Ectodermal cell (in vitro differentiated cells): ENCODE data around the gene AGMO.

Experiments
- H3K27ac ChIP-seq: 2 replicates; pipeline ENCODE4 v1.7.0; 2013; ENCODE audit warnings: mild to moderate bottlenecking, low read depth, low read length; ENCODE audit not compliant: insufficient read depth, poor library complexity, severe bottlenecking
- H3K27me3 ChIP-seq: 2 replicates; pipeline ENCODE4 v1.7.0; 2013; ENCODE audit warnings: mild to moderate bottlenecking, low read length; ENCODE audit not compliant: insufficient read depth, control insufficient read depth, poor library complexity, severe bottlenecking
- H3K36me3 ChIP-seq: one replicate; pipeline ENCODE4 v1.7.0; 2013; ENCODE audit warnings: low read length; ENCODE audit not compliant: control insufficient read depth, insufficient read depth
- H3K4me1 ChIP-seq: one replicate; pipeline ENCODE4 v1.7.0; 2013; ENCODE audit warnings: low read length; ENCODE audit not compliant: control insufficient read depth, insufficient read depth
- H3K4me3 ChIP-seq: 2 replicates; pipeline ENCODE4 v1.7.0; 2013; ENCODE audit warnings: low read depth, low read length, control low read depth; ENCODE audit not compliant: insufficient read depth
- H3K9me3 ChIP-seq: 2 replicates; pipeline ENCODE4 v1.7.0; 2013; ENCODE audit warnings: mild to moderate bottlenecking, low read length, moderate library complexity; ENCODE audit not compliant: control insufficient read depth
- WGBS, 2 experiments: methylation state at CpG; one replicate each; pipeline ENCODE4 v1.1.7; 2013; ENCODE audit warnings: missing lambda C conversion rate in 2 of 2; 5-methylcytosine and 5-hydroxymethylcytosine counted together

AGMO gene

GRCh38 chr7:15228831-15229230 lies 333.0 kb downstream of the AGMO start:
- Histone ChIP-seq H3K27me3 (no peaks in the 10 kb centered on the region), H3K9me3 (peaks cover 3% of the 10 kb centered on the region), H3K27ac (no peak overlapping the region), H3K4me3 (no peak overlapping the region), H3K4me1 (no peaks in the 10 kb centered on the region), H3K36me3 (no peaks in the 10 kb centered on the region)
- 95% methylated on average over 3 of the region's 3 CpGs for WGBS, 2 experiments

- Histone ChIP-seq H3K36me3 (no peaks in the 10 kb centered on the region), H3K4me3 (no peak overlapping the region), H3K27ac (no peak overlapping the region), H3K27me3 (no peaks in the 10 kb centered on the region), H3K9me3 (peaks cover 3% of the 10 kb centered on the region), H3K4me1 (no peaks in the 10 kb centered on the region)
- WGBS, 2 experiments, result 77 to 96% methylated on average over 1 of the region's 1 CpG
These were observed 335.8 kb downstream of the AGMO start for GRCh38 chr7:15225981-15226380.

GRCh38 chr7:15219758-15220157 lies 342.1 kb downstream of the AGMO start:
- Histone ChIP-seq H3K27me3 (no peaks in the 10 kb centered on the region), H3K4me1 (no peaks in the 10 kb centered on the region), H3K36me3 (no peaks in the 10 kb centered on the region), H3K27ac (no peak overlapping the region), H3K4me3 (no peak overlapping the region), H3K9me3 (no peaks in the 10 kb centered on the region)
- WGBS, 2 experiments, result 70 to 82% methylated on average over 1 of the region's 1 CpG

- WGBS, 2 experiments, result 94 to 100% methylated on average over 1 of the region's 1 CpG
- H3K27me3 ChIP-seq, result no peaks in the 10 kb centered on the region
- no peak overlapping the region for H3K4me3 ChIP-seq
- no peak overlapping the region for H3K27ac ChIP-seq
- H3K4me1 ChIP-seq, result no peaks in the 10 kb centered on the region
- H3K36me3 ChIP-seq, result no peaks in the 10 kb centered on the region
- no peaks in the 10 kb centered on the region for H3K9me3 ChIP-seq
These were observed 343.6 kb downstream of the AGMO start for GRCh38 chr7:15218261-15218660.

GRCh38 chr7:15215616-15216015 lies 346.2 kb downstream of the AGMO start:
- 99 to 100% methylated on average over 4 of the region's 4 CpGs for WGBS, 2 experiments

GRCh38 chr7:15214976-15215375 lies 346.8 kb downstream of the AGMO start:
- whole genome bisulfite sequencing, 2 experiments, result 93 to 100% methylated on average over 2 of the region's 2 CpGs
- H3K27me3 ChIP-seq, result no peaks in the 10 kb centered on the region
- no peak overlapping the region for H3K4me3 ChIP-seq
- H3K27ac ChIP-seq, result no peak overlapping the region
- H3K36me3 ChIP-seq, result no peaks in the 10 kb centered on the region
- no peaks in the 10 kb centered on the region for H3K4me1 ChIP-seq
- no peaks in the 10 kb centered on the region for H3K9me3 ChIP-seq

More at GRCh38 chr7:15215616-15216015, 346.2 kb downstream of the AGMO start:
- no peaks in the 10 kb centered on the region for H3K27me3 ChIP-seq
- no peaks in the 10 kb centered on the region for H3K4me1 ChIP-seq
- H3K9me3 ChIP-seq, result no peaks in the 10 kb centered on the region
- no peak overlapping the region for H3K27ac ChIP-seq
- H3K36me3 ChIP-seq, result no peaks in the 10 kb centered on the region
- no peak overlapping the region for H3K4me3 ChIP-seq

- Histone ChIP-seq H3K27me3 (no peaks in the 10 kb centered on the region), H3K4me3 (no peak overlapping the region), H3K4me1 (no peaks in the 10 kb centered on the region), H3K9me3 (no peaks in the 10 kb centered on the region), H3K36me3 (no peaks in the 10 kb centered on the region), H3K27ac (no peak overlapping the region)
- WGBS, 2 experiments, result 92 to 100% methylated on average over 1 of the region's 2 CpGs
These were observed 348.7 kb downstream of the AGMO start for GRCh38 chr7:15213093-15213492.

- Histone ChIP-seq H3K9me3 (no peaks in the 10 kb centered on the region), H3K4me3 (no peak overlapping the region), H3K27me3 (no peaks in the 10 kb centered on the region), H3K27ac (no peak overlapping the region), H3K4me1 (no peaks in the 10 kb centered on the region), H3K36me3 (no peaks in the 10 kb centered on the region)
- 85 to 94% methylated on average over 4 of the region's 4 CpGs for WGBS, 2 experiments
These were observed 352.4 kb downstream of the AGMO start for GRCh38 chr7:15209429-15209828.

- WGBS, 2 experiments, result 91 to 95% methylated on average over 2 of the region's 2 CpGs
- Histone ChIP-seq H3K27ac (no peak overlapping the region), H3K4me1 (no peaks in the 10 kb centered on the region), H3K4me3 (no peak overlapping the region), H3K36me3 (no peaks in the 10 kb centered on the region), H3K27me3 (no peaks in the 10 kb centered on the region), H3K9me3 (no peaks in the 10 kb centered on the region)
These were observed 357.4 kb downstream of the AGMO start for GRCh38 chr7:15204421-15204820.

GRCh38 chr7:15199482-15199881 lies 362.3 kb downstream of the AGMO start:
- H3K27ac ChIP-seq, result no peak overlapping the region
- H3K4me1 ChIP-seq, result no peaks in the 10 kb centered on the region
- WGBS, 2 experiments, result 86% methylated on average over 1 of the region's 1 CpG; no CpG with 5 or more reads in 1 of the 2 experiments
- no peaks in the 10 kb centered on the region for H3K36me3 ChIP-seq
- no peak overlapping the region for H3K4me3 ChIP-seq
- no peaks in the 10 kb centered on the region for H3K27me3 ChIP-seq
- H3K9me3 ChIP-seq, result no peaks in the 10 kb centered on the region
